ENCODE results near the gene LEFTY2. TPM values are rescaled to one million over a fixed set of nuclear protein-coding genes. Genes with fewer than 3 reads are reported as not detected.
A peak's percentile ranks its signal among the peaks of the same experiment; 100 is the strongest.

Gene LEFTY2
- total and polyA plus RNA-seq, 9 of the 15 experiments (the other 6 are each of a cell fraction or from before 2014, with no cell fraction given) = 0.04 to 0.14 TPM; not detected in 7

GRCh38 chr1:225928186-225929175, 12.5 kb downstream of the LEFTY2 start (continued):
- TF ChIP-seq E2F8 (IDR thresholded peaks at IDR 0.05; ENCODE audit: low read depth, partially characterized antibody) (peak; percentile 44), ZNF583 (CRISPR knock-in tag; IDR thresholded peaks at IDR 0.05) (peak; percentile 96), ZKSCAN3 (CRISPR knock-in tag; IDR thresholded peaks at IDR 0.05) (no peak), POLR2AphosphoS2 (IDR thresholded peaks at IDR 0.05; ENCODE audit: low read length) (no peak), PRDM10 (IDR thresholded peaks at IDR 0.05; ENCODE audit: partially characterized antibody) (peak; percentile 59), ARID1B (IDR thresholded peaks at IDR 0.05) (peak; percentile 100), STAG1 (CRISPR knock-in tag; IDR thresholded peaks at IDR 0.05; ENCODE audit: borderline replicate concordance) (no peak), NCOA1 (IDR thresholded peaks at IDR 0.05; ENCODE audit: low read depth) (peak; percentile 98), ELK1 (CRISPR knock-in tag; IDR thresholded peaks at IDR 0.05) (no peak), ZNF561 (CRISPR knock-in tag; conservative IDR thresholded peaks at IDR 0.05) (peak; percentile 8; the same call in 1 of the 2 replicates), NR3C1 (CRISPR knock-in tag; IDR thresholded peaks at IDR 0.05) (no peak), CAMTA2 (CRISPR knock-in tag; conservative IDR thresholded peaks at IDR 0.05) (no peak), E2F4 (CRISPR knock-in tag; IDR thresholded peaks at IDR 0.05; ENCODE audit: low read depth) (no peak), ZSCAN29 (IDR thresholded peaks at IDR 0.05) (no peak; the same call in none of the 2 replicates), ZNF76 (CRISPR knock-in tag; IDR thresholded peaks at IDR 0.05; ENCODE audit: borderline replicate concordance) (peak; percentile 94), EHMT2 (IDR thresholded peaks at IDR 0.05) (peak; percentile 78; the same call in 1 of the 2 replicates)
